GM18907 (cell line): Measurements from ENCODE around the gene GLT6D1.

Experiments used
- ATAC-seq: cut with Tn5 transposase; IDR thresholded peaks from one replicate; pipeline ENCODE4 v1.9.1; 2021; ENCODE audit warnings: mild to moderate bottlenecking, moderate library complexity; ENCODE audit not compliant: unreplicated experiment

The GLT6D1 gene

GRCh38 chr9:135609366-135609955 lies 29.9 kb downstream of the GLT6D1 start:
- no peak for ATAC-seq

GRCh38 chr9:135608999-135609317 lies 30.4 kb downstream of the GLT6D1 start:
- no peak for ATAC-seq

GRCh38 chr9:135608294-135608998 lies 30.9 kb downstream of the GLT6D1 start:
- no peak for ATAC-seq

- ATAC-seq = no peak
Measured at GRCh38 chr9:135607401-135608293, 31.7 kb downstream of the GLT6D1 start.

GRCh38 chr9:135606885-135607259 lies 32.5 kb downstream of the GLT6D1 start:
- no peak for ATAC-seq

- no peak for ATAC-seq
Measured at GRCh38 chr9:135605238-135605781, 34.0 kb downstream of the GLT6D1 start.

- ATAC-seq = no peak
Measured at GRCh38 chr9:135604437-135605237, 34.7 kb downstream of the GLT6D1 start.

- ATAC-seq = no peak
Measured at GRCh38 chr9:135602789-135603481, 36.4 kb downstream of the GLT6D1 start.

GRCh38 chr9:135601988-135602387 lies 37.4 kb downstream of the GLT6D1 start:
- no peak for ATAC-seq

GRCh38 chr9:135600296-135600817 lies 39.0 kb downstream of the GLT6D1 start:
- ATAC-seq = no peak

- no peak for ATAC-seq
Measured at GRCh38 chr9:135596211-135596610, 43.1 kb downstream of the GLT6D1 start.

- no peak for ATAC-seq
Measured at GRCh38 chr9:135592625-135593024, 46.7 kb downstream of the GLT6D1 start.

- no peak for ATAC-seq
Measured at GRCh38 chr9:135592331-135592590, 47.1 kb downstream of the GLT6D1 start.

GRCh38 chr9:135591506-135592330 lies 47.6 kb downstream of the GLT6D1 start:
- ATAC-seq = no peak

- ATAC-seq = no peak
Measured at GRCh38 chr9:135590486-135591079, 48.8 kb downstream of the GLT6D1 start.

GRCh38 chr9:135589596-135590485 lies 49.5 kb downstream of the GLT6D1 start:
- ATAC-seq = no peak

- ATAC-seq = no peak
Measured at GRCh38 chr9:135588886-135589595, 50.3 kb downstream of the GLT6D1 start.
